HCT116 (cell line): ENCODE data around the gene DOCK9. TPM values are rescaled to one million over a fixed set of nuclear protein-coding genes. Genes with fewer than 3 reads are reported as not detected.

Experiments
- ATAC-seq: fragments of 200-7000 bp; cut with Tn5 transposase; 2 replicates; pipeline ENCODE4 v1.9.1; 2020; ENCODE audit warnings: mild to moderate bottlenecking, moderate library complexity
- BruUV-seq: library from RNA; stranded (reverse); fragments of 400-500 nt; replicated peaks from 2 replicates; lab custom pipeline; 2021; lab: Mats Ljungman, UMichigan
- CTCF ChIA-PET: fragments of 300-600 bp; sonication (Branson Sonifier 250); formaldehyde crosslinking; loops from one replicate; lab custom pipeline; 2021; ENCODE audit warnings: antibody characterized with exemption; lab: Charles Lee
- POLR2A ChIA-PET: fragments of 300-600, 350-600 bp; sonication (Branson Sonifier 250); formaldehyde crosslinking; loops from one replicate; lab custom pipeline; 2021; ENCODE audit warnings: antibody characterized with exemption; lab: Charles Lee
- RAD21 ChIA-PET, 2 experiments: fragments of 300-600 bp; sonication (Branson Sonifier 250); formaldehyde crosslinking; loops; one replicate each; lab custom pipeline; 2023; ENCODE audit warnings: low total read pairs in 2 of 2; ENCODE audit not compliant: uncharacterized antibody in 2 of 2, unreplicated experiment in 2 of 2, low non-redundant PET in 1 of 2; lab: Charles Lee
- DNase-seq: peaks from one replicate; pipeline ENCODE4 v3.0.0-alpha.2; 2010; ENCODE audit warnings: low read depth, low spot score
- H2AFZ ChIP-seq: fragments of 200-600 bp; shearing (Covaris generic), sonication (generic); 2 replicates; pipeline ENCODE4 v1.6.1; 2017; ENCODE audit warnings: low read depth, mixed run types, mixed read lengths, antibody characterized with exemption, low read length; ENCODE audit not compliant: poor library complexity, severe bottlenecking
- H3K27ac ChIP-seq: 2 replicates; pipeline ENCODE4 v1.5.1; 2012; ENCODE audit warnings: low read depth, low read length
- H3K27me3 ChIP-seq: fragments of 200-600 bp; sonication (generic); 2 replicates; pipeline ENCODE4 v1.6.1; 2016; ENCODE audit warnings: mixed run types, low read length, mixed read lengths; ENCODE audit not compliant: insufficient read depth
- H3K36me3 ChIP-seq, 2 experiments: fragments of 200-500 bp in 1 of 2; fragments of 200-600 bp in 1 of 2; sonication (Bioruptor generic) in 1 of 2; sonication (generic) in 1 of 2; 2 replicates each; pipeline versions ENCODE4 v1.5.1 to v1.6.1; 2014 to 2016; ENCODE audit warnings: low read length in 2 of 2, inconsistent platforms in 1 of 2, mixed read lengths in 1 of 2, mixed run types in 1 of 2; ENCODE audit not compliant: insufficient read depth in 2 of 2, control insufficient read depth in 1 of 2
- H3K4me1 ChIP-seq, 2 experiments: fragments of 200-600 bp in 1 of 2; sonication (generic) in 1 of 2; 2 replicates each; pipeline versions ENCODE4 v1.5.1 to v1.6.1; 2012 to 2017; ENCODE audit warnings: low read length in 2 of 2, inconsistent platforms in 1 of 2, mild to moderate bottlenecking in 1 of 2, mixed read lengths in 1 of 2, mixed run types in 1 of 2, moderate library complexity in 1 of 2; ENCODE audit not compliant: insufficient read depth in 2 of 2, control insufficient read depth in 1 of 2
- H3K4me2 ChIP-seq: fragments of 200-600 bp; sonication (generic); 2 replicates; pipeline ENCODE4 v1.6.1; 2017; ENCODE audit warnings: mixed run types, low read length, mixed read lengths
- H3K4me3 ChIP-seq, 2 experiments: fragments of 200-600 bp in 1 of 2; sonication (generic) in 1 of 2; replicated peaks in 1 of 2; 2 replicates each; pipeline ENCODE4 v1.5.1; 2011 to 2016; ENCODE audit warnings: low read length in 2 of 2, control low read depth in 1 of 2, low read depth in 1 of 2, mild to moderate bottlenecking in 1 of 2, mixed read lengths in 1 of 2, mixed run types in 1 of 2
- H3K79me2 ChIP-seq: fragments of 200-600 bp; sonication (generic); 2 replicates; pipeline ENCODE4 v1.6.1; 2017; ENCODE audit warnings: mild to moderate bottlenecking, mixed run types, low read length, moderate library complexity, mixed read lengths; ENCODE audit not compliant: insufficient read depth
- H3K9ac ChIP-seq: fragments of 200-600 bp; sonication (generic); 2 replicates; pipeline ENCODE4 v1.6.1; 2016; ENCODE audit warnings: low read length, mixed read lengths
- H3K9me2 ChIP-seq: fragments of 200-600 bp; sonication (generic), shearing (Covaris generic); 2 replicates; pipeline ENCODE4 v1.6.1; 2017; ENCODE audit warnings: mixed run types, mild to moderate bottlenecking, moderate library complexity; ENCODE audit not compliant: insufficient read depth
- H3K9me3 ChIP-seq, 2 experiments: fragments of 200-500 bp in 1 of 2; fragments of 200-600 bp in 1 of 2; sonication (Bioruptor generic) in 1 of 2; sonication (generic) in 1 of 2; 2 replicates each; pipeline ENCODE4 v1.6.1; 2014 to 2017; ENCODE audit warnings: low read length in 2 of 2, mixed read lengths in 2 of 2, inconsistent platforms in 1 of 2, low read depth in 1 of 2, mild to moderate bottlenecking in 1 of 2, mixed run types in 1 of 2, moderate library complexity in 1 of 2; ENCODE audit not compliant: control insufficient read depth in 1 of 2, insufficient read depth in 1 of 2
- H4K20me1 ChIP-seq: fragments of 200-600 bp; sonication (generic), shearing (Covaris generic); 2 replicates; pipeline ENCODE4 v1.6.1; 2017; ENCODE audit warnings: mixed run types, mild to moderate bottlenecking, moderate library complexity; ENCODE audit not compliant: insufficient read depth
- ATF3 ChIP-seq: IDR thresholded peaks from 2 replicates; pipeline ENCODE4 v1.6.1; 2012
- CBX3 ChIP-seq: IDR thresholded peaks from 2 replicates; pipeline ENCODE4 v1.6.1; 2012; ENCODE audit warnings: low read depth
- CEBPB ChIP-seq: IDR thresholded peaks from 2 replicates; pipeline ENCODE4 v1.6.1; 2012; ENCODE audit warnings: low read depth
- CTCF ChIP-seq, 3 experiments: fragments of 200-600 bp in 1 of 3; sonication (generic) in 1 of 3; IDR thresholded peaks in 2 of 3; conservative IDR thresholded peaks in 1 of 3; 2 replicates each; pipeline ENCODE4 v1.5.1; 2012 to 2017; ENCODE audit warnings: low read depth in 2 of 3, low read length in 2 of 3, antibody characterized with exemption in 1 of 3, borderline replicate concordance in 1 of 3, control low read depth in 1 of 3, mild to moderate bottlenecking in 1 of 3, mixed read lengths in 1 of 3, mixed run types in 1 of 3, moderate library complexity in 1 of 3; ENCODE audit not compliant: insufficient read depth in 1 of 3
- EGR1 ChIP-seq: IDR thresholded peaks from 2 replicates; pipeline ENCODE4 v1.6.1; 2012; ENCODE audit warnings: low read depth
- ELF1 ChIP-seq: IDR thresholded peaks from 2 replicates; pipeline ENCODE4 v1.6.1; 2012; ENCODE audit warnings: low read depth, borderline replicate concordance
- EZH2 ChIP-seq: fragments of 200-600 bp; sonication (generic); IDR thresholded peaks from 2 replicates; pipeline ENCODE4 v1.6.1; 2017; ENCODE audit warnings: antibody characterized with exemption, mixed run types
- FOSL1 ChIP-seq: IDR thresholded peaks from 2 replicates; pipeline ENCODE4 v1.6.1; 2012; ENCODE audit warnings: low read depth
- JUND ChIP-seq: IDR thresholded peaks from 2 replicates; pipeline ENCODE4 v1.6.1; 2012
- MAX ChIP-seq: IDR thresholded peaks from 2 replicates; pipeline ENCODE4 v1.6.1; 2012
- POLR2A ChIP-seq: IDR thresholded peaks from 2 replicates; pipeline ENCODE4 v1.7.0; 2011; ENCODE audit warnings: borderline replicate concordance; ENCODE audit not compliant: insufficient read depth, insufficient read length; ENCODE audit errors: extremely low read depth
- SIN3A ChIP-seq: IDR thresholded peaks from 2 replicates; pipeline ENCODE4 v1.6.1; 2012; ENCODE audit warnings: low read depth
- SP1 ChIP-seq: IDR thresholded peaks from 2 replicates; pipeline ENCODE4 v1.6.1; 2012; ENCODE audit warnings: low read depth
- SRF ChIP-seq: IDR thresholded peaks from 2 replicates; pipeline ENCODE4 v1.6.1; 2012; ENCODE audit warnings: low read depth
- YY1 ChIP-seq: IDR thresholded peaks from 2 replicates; pipeline ENCODE4 v1.6.1; 2011; ENCODE audit warnings: low read length, low read depth, moderate library complexity, mild to moderate bottlenecking; ENCODE audit not compliant: insufficient replicate concordance; ENCODE audit errors: extremely low read depth
- ZBTB33 ChIP-seq: IDR thresholded peaks from 2 replicates; pipeline ENCODE4 v1.6.1; 2011; ENCODE audit warnings: mild to moderate bottlenecking, low read length, moderate library complexity; ENCODE audit not compliant: insufficient replicate concordance; ENCODE audit errors: extremely low read depth
- ZFX ChIP-seq: fragments of 450-650 bp; IDR thresholded peaks from 2 replicates; pipeline ENCODE4 v1.6.1; 2017
- ZNF274 ChIP-seq: fragments of 200-500 bp; sonication (Bioruptor generic); IDR thresholded peaks from 2 replicates; pipeline ENCODE4 v1.6.1; 2014; ENCODE audit warnings: mild to moderate bottlenecking, low read depth, low read length, inconsistent platforms
- intact Hi-C: fragments of 100-400 bp; cut with micrococcal nuclease; formaldehyde crosslinking; loops from 2 replicates; pipeline ENCODE4 v1.10.0; 2022
- total RNA-seq: library from RNA; stranded (reverse); gene quantifications from one replicate; pipeline ENCODE4 v1.2.1, GENCODE V29; 2021; ENCODE audit not compliant: unreplicated experiment

The DOCK9 gene
- total RNA-seq, 1 experiment from 2014 or later = 58.8 TPM

- no peaks in the 10 kb centered on the region for H3K9me2 ChIP-seq
- no peak for TF ChIP-seq CEBPB
- no peak for TF ChIP-seq ZFX
- no peak for TF ChIP-seq CBX3
- TF ChIP-seq SIN3A = no peak
- ChIA-PET POLR2A (no interaction called here), RAD21 (no interaction called here), CTCF (no interaction called here)
- H3K9ac ChIP-seq = no peak overlapping the region
- no peaks in the 10 kb centered on the region for H3K79me2 ChIP-seq
- no peak overlapping the region for H2AFZ ChIP-seq
- H3K27ac ChIP-seq = no peak overlapping the region
- H3K4me2 ChIP-seq = no peak overlapping the region
- no peaks in the 10 kb centered on the region for H3K9me3 ChIP-seq
- no peaks in the 10 kb centered on the region; a peak in 2 of 4 replicates for H3K4me1 ChIP-seq
- intact Hi-C loops = no loop called here
- H3K4me3 ChIP-seq = no peak overlapping the region
- H3K36me3 ChIP-seq = no peaks in the 10 kb centered on the region
- DNase-seq (no peak), ATAC-seq (no peak)
- no TSS peak for BruUV-seq
- no peaks in the 10 kb centered on the region for H4K20me1 ChIP-seq
- H3K27me3 ChIP-seq = no peaks in the 10 kb centered on the region
These were observed 33.5 kb downstream of the DOCK9 start for GRCh38 chr13:98944336-98944735.

GRCh38 chr13:98942997-98943396, 34.9 kb downstream of the DOCK9 start:
- Histone ChIP-seq H3K27ac (no peak overlapping the region), H3K36me3 (no peaks in the 10 kb centered on the region), H3K9me2 (no peaks in the 10 kb centered on the region), H3K4me2 (no peak overlapping the region), H3K27me3 (no peaks in the 10 kb centered on the region), H3K9me3 (no peaks in the 10 kb centered on the region), H4K20me1 (no peaks in the 10 kb centered on the region), H3K4me1 (peaks cover 12 to 13% of the 10 kb centered on the region in 2 experiments), H3K9ac (no peak overlapping the region), H2AFZ (no peak overlapping the region), H3K79me2 (no peaks in the 10 kb centered on the region), H3K4me3 (no peak overlapping the region)
- DNase-seq (no peak), ATAC-seq (no peak)
- TF ChIP-seq ATF3 (no peak), EZH2 (no peak), SIN3A (no peak), JUND (no peak), YY1 (no peak), SP1 (no peak), POLR2A (no peak), MAX (no peak), ZBTB33 (no peak), FOSL1 (no peak), CTCF (IDR thresholded peaks at IDR 0.05 in 2 of 3, conservative IDR thresholded peaks at IDR 0.05 in 1 of 3; ENCODE audit: borderline replicate concordance in 1 of 3, insufficient read depth in 1 of 3, low read depth in 2 of 3, low read length in 2 of 3) (no peak), ELF1 (no peak), ZNF274 (no peak), SRF (no peak), CEBPB (no peak), EGR1 (no peak), CBX3 (no peak)
- CTCF ChIA-PET = no interaction called here
- RAD21 ChIA-PET = no interaction called here
- POLR2A ChIA-PET = no interaction called here
- intact Hi-C loops = no loop called here
- BruUV-seq = no TSS peak
